NCI-H128 (cell line): Measurements from ENCODE around the gene TBC1D23.
"Not testable (repeated sequence)": the region's sequence is repeated elsewhere in the genome, so short reads cannot be mapped to it uniquely, and the experiment has no call there.

Experiments used
- DNase-seq: peaks from one replicate; lab custom pipeline; 2025; ENCODE audit not compliant: unreplicated experiment; lab: John Stamatoyannopoulos, UW

TBC1D23 gene

GRCh38 chr3:100295089-100295488 lies 34.3 kb downstream of the TBC1D23 start:
- no peak for DNase-seq

- no peak for DNase-seq
Measured at GRCh38 chr3:100297784-100298183, 37.0 kb downstream of the TBC1D23 start.

DNA sequence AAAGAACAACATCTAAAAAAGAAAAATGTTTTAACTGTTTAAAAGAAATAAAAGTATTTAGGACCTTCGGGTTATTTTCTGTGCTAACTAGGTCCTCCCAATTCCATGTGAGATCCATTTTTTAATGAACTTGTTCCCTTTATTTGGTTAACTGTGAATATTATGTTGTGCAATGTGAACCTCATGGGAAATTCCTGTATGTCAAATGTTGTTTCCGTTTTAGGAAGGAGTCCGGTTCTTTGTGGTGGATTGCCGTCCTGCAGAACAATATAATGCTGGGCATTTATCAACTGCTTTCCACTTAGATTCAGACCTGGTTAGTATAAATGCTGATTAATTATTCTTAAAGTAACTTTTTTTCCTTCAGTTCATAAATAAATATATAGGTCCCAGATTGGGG lies 38.2 kb downstream of the TBC1D23 start:
- DNase-seq: no peak

GRCh38 chr3:100306695-100307094 lies 45.9 kb downstream of the TBC1D23 start:
- DNase-seq: no peak

DNA sequence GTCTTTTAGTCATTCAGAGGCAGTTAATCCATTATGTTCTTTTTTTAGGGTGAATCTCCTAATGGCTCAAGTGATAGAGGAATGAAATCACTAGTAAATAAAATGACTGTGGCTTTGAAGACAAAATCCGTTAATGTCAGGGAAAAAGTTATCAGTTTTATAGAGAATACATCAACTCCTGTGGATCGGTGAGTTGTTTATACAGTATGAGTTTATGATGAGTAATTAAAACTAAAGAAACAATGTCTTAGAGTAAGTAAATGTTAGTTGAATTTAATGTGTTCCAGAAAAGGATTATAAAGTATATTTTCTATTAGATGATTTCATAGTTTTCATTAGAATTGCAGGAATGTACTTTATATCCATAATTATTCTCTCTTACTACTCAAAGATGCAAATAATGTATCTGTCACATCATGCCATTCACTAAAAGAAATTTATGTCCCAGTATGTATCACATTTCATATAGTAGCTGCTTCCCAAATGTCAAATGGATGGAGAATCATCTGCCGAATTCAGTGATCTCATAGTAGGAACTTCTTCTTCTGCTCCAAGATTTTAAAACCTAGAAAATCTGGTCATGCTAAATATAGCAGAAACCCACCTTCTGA lies 49.7 kb downstream of the TBC1D23 start:
- no peak for DNase-seq

DNA sequence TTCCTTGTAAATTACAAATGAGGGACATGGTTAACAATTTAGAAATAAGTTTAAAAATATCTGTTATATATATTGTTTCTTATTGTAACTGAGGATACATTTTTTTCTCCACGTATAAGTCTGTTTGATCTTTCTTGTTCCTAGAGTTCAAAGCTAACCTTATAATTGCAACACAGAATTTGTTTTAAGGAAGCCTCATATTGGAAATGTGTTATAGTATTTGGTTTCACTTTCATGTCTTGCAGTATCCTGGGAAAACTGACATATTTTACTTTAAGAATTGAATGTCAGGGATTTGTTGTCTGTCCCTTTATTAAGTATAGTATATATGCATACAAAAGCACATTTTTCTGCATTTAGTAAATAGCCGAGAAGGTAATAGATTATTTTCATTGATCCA lies 50.2 kb downstream of the TBC1D23 start:
- no peak for DNase-seq

- no peak for DNase-seq
Measured at GRCh38 chr3:100316641-100317069, 55.9 kb downstream of the TBC1D23 start.

GRCh38 chr3:100317912-100318311 lies 57.1 kb downstream of the TBC1D23 start:
- DNase-seq: no peak

- DNase-seq: no peak
Measured at GRCh38 chr3:100319951-100320350, 59.2 kb downstream of the TBC1D23 start.

- DNase-seq: no peak
Measured at GRCh38 chr3:100324044-100324443, 63.3 kb downstream of the TBC1D23 start.

GRCh38 chr3:100325827-100326226 lies 65.0 kb downstream of the TBC1D23 start:
- DNase-seq: no peak

GRCh38 chr3:100327377-100327776 lies 66.6 kb downstream of the TBC1D23 start:
- not testable (repeated sequence) for DNase-seq

DNA sequence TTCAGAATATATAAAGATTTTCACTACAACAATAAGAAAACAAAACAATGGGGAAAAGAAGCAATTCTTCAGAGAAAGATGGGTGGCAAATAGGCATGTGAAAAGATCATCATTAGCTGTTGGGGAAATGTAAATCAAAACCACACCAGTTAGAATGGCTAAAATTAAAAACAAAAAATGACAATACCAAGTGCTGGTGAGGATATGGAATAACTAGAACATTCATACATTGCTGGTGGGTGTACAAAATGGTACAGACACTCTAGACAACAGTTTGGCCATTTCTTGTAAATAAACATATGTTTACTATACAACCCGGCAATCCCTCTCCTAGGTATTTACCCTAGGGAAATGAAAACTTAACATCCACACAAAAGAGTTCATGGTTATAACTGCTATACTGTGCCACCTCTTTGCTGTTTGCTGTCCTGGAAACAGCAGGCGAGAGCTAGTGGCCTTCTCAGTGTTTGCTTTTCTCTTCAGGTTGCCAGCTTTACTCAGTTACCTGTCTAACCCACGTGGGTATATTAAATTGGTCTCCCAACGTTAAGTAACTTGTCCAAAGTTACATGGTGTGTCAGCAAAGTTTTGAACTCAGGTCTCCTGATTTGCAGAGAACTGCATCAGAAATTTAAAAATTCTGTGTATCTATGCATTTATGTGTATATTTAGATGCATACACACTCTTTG lies 69.2 kb downstream of the TBC1D23 start:
- DNase-seq: no peak

- no peak for DNase-seq
Measured at GRCh38 chr3:100330651-100331050, 69.9 kb downstream of the TBC1D23 start.

GRCh38 chr3:100331660-100332059 lies 70.9 kb downstream of the TBC1D23 start:
- no peak for DNase-seq

DNA sequence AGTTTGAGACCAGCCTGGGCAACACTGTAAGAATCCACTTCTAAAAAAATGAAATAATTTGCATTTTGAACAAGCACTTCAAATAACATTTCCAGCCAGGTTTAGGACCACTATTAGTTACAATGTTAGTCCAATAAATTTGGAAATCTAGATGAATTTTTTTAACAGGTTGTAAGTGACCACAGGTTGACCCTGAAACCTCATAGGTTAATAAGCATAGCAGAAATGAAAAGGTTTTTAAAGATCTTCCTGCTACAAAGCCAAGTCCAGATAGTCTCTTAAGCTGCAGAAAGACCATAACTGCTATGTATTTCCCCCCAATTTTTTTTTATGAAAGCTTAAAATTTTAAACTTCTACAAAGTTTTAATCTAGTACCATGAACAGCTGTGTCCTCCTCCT lies 72.3 kb downstream of the TBC1D23 start:
- no peak for DNase-seq

DNA sequence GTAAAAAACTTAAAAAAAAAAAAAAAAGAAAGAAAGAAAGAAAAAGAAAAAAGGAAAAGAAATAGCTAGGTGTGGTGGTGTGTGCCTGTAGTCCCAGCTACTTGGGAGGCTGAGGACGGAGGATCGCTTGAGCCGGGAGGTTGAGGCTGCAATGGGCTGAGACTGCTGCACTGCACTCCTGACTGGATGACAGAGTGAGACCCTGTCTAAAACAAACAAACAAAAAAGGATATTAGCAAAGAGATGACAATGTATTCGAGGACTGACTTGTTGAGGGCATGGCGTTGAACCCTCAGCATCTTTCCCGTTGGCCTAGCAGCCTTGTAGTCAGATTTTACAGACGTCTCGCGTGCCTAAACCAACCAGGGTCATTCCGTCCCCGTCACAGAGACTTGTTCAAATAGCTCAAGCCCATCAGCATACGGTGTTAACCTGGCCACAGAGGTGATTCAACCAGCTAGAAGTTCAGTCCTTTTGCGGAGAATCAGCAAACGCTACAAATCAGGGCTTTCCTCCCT lies 73.2 kb downstream of the TBC1D23 start:
- no peak for DNase-seq

DNA sequence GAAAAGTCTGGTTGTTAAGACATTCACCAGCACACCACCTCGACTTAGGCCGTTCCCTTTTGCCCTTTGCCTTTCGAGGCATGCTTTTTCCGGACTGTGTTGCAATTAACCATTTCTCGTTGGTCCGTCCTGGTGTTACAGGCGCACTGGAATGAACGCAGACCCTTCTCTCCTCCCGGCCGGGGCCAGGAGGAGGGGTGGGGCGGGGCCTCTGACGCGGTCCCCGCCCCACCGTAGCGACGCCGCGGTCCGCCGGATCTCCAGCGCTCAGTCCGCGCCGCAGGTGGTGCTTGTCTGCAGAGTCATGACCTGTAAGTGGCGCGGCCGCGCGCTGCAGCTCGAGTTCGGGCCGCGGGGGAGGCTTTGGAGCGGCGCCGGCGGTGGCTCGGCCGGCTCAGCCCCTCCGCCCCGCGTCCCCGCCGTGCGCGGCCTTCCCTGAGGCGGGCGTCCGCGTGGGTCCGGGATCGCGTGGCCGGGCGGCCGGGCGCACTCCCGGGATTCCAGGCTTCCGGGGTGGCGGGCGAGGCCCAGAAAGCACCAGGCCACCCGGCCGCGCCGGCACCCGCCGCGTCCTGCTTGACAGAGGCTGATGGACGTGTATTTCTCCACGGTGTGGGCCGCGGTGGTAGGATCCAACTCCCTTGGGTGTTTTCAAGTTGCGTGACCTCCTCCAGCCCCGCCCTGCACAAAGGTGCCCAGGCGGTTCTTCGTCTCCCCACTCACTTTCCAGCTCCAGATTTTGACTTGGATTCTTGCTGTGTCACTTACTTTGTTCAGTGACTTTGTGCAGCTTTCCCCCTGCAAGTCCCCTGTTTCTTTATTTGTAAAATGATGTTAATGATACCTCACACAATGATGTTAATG lies 73.9 kb downstream of the TBC1D23 start, which contains the start of gene NIT2:
NIT2 (plus strand) TSS at position 270 of the 864 bp plus-strand sequence; CDS start at position 305, 35 bp downstream.
- DNase-seq: peak; percentile 47

DNA sequence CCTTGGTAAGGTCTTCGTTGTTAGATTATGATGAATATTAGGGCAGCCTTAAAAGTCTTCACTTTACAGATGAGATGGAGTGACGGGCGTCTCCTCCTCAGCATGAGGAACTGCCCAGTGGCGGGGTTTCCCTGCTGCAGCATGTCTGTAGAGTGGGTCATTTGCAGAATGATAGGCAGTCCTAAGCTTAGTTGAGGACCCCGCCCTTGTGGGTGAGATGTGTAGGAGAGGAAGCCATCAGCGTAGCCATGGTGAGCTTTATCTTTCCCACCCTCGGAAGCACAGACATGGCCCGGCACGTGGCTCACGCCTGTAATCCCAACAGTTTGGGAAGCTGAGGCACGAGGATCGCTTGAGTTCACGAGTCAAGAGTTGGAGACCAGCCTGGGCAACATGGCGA lies 74.6 kb downstream of the TBC1D23 start:
- DNase-seq: no peak

- not testable (repeated sequence) for DNase-seq
Measured at GRCh38 chr3:100336229-100336628, 75.4 kb downstream of the TBC1D23 start.

DNA sequence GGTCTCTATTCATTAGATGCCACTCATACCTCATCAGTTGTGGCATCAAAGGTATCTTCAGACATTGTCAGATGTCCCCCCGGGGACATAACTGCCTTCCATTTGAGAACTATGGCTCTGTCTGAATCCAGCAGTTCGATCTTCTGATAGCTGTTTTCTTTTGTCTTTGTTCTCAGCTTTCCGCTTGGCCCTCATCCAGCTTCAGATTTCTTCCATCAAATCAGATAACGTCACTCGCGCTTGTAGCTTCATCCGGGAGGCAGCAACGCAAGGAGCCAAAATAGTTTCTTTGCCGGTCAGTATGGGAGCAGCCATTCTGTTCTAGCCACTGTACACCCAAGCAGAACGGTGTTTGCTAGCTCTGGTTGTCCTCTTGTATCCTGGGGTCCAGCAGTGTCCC lies 78.1 kb downstream of the TBC1D23 start:
- DNase-seq: no peak

DNA sequence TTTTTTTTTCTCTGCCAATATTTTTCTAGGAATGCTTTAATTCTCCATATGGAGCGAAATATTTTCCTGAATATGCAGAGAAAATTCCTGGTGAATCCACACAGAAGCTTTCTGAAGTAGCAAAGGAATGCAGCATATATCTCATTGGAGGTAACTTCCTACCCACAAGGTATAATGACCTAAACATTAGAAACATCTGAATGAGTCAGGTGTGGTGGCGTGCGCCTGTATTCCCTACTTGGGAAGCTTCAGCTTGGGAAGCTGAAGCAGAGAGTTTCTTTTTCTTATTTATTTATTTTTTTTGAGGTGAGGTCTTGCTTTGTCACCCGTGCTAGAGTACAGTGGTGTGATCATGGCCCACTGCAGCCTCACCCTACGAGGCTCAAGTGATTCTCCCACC lies 79.0 kb downstream of the TBC1D23 start:
- no peak for DNase-seq
